ENCODE measurements around the gene ZSWIM4.
A peak's percentile ranks its signal among the peaks of the same experiment; 100 is the strongest.
"Not testable (repeated sequence)": the region's sequence is repeated elsewhere in the genome, so short reads cannot be mapped to it uniquely, and the experiment has no call there.

The ZSWIM4 gene

DNA sequence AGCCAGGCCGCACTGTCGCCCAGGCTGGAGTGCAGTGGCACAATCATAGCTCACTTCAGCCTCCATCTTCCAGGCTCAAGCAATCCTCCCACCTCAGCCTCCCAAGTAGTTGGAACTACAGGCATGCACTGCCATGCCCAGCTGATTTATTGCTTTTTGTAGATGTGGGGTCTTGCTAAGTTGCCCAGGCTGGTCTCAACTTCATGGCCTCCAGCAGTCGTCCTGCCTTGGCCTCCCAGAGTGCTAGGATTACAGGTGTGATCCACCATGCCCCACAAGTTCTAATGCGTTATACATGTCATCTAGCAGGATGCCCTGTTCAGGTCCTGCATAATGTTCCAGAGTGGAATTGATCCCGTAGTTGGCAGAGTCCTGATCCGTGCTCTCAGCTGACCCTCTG lies 16.4 kb upstream of the ZSWIM4 start:
- no peak for DNase-seq

DNA sequence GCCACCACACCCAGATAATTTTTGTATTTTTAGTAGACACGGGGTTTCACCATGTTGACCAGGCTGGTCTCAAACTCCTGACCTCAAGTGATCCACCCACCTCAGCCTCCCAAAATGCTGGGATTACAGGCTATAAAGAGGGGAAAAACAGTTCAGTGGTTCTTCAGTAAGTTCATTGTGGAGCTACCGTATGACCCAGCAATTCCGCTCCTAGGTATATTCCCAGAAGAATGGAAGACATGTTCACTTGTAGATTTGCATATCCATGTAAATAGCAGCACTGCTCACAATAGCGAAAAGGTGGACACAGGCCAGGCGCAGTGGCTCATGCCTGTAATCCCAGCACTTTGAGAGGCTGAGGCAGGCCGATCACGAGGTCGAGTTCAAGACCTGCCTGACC lies 15.4 kb upstream of the ZSWIM4 start:
- not testable (repeated sequence) for DNase-seq

DNA sequence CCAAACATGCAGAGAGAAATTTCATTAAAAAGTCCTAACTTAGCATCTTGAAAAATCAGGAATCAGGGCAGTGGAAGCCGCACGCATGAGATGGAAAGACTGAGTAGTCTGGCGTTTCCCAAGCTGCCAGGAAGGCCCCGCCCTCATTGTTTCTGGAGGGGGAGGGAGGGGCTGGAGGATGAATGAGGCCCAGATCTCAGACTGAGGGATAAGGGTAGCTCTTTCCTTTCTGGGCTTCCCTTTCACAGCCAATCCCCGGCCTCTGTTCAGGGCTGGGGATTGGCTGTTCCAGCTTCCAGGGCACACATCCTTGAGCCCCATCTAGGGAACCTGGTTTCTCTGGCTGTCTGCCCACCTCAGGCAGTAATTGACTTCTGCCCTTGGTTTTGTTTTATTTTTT lies 13.7 kb upstream of the ZSWIM4 start:
- peak; percentile 39 for DNase-seq

DNA sequence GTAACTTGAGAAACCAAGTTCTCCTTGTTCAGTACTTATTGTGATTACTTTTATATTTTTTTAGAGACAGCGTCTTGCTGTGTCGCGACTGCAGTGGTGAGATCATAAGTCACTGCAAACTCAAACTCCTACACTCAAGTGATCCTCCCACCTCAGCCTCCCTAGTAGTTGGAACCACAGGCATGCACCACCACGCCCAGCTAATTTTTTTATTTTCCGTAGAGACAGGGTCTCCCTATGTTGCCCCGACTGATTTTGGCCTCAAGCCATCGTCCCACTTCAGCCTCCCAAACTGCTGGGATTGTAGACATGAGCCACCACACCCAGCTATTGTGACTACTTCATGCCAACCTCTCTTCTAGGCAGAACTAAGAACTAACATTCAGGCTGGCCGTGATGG lies 12.7 kb upstream of the ZSWIM4 start:
- no peak for DNase-seq

DNA sequence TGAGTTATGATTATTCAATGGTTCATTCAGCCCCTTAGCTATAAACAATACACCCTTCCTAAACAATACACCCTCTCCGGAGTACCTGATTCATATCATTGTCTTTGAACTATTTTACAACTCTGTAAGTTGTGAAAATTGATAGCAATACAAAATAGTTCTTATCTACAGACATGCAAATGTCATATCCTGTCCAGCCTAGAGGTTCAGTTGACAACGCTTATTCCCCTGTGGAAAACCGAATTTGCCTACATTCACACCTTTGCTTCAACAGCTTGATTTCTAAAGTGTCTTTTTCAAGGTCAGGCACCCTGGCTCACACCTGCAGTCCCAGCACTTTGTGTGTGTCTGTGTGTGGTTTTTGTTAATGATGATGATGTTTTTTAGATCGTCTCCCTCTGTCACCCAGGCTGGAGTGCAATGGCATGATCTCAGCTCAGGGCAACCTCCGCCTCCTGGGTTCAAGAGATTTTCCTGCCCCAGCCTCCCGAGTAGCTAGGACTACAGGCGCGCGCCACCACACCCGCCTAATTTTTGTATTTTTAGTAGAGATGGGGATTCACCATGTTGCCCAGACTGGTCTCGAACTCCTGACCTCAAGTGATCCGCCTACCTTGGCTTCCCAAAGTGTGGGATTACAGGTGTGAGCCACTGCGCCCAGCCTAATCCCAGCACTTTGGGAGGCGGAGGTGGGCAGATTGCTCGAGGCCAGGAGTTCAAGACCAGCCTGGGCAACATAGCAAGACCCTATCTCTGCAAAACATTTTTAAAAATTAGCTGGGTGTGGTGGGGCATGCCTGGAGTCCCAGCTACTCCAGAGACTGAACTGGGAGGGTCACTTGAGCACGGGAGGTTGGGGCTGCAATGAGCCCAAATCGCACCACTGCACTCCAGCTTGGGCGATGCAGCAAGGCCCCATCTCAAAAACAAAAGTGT lies 11.4 kb upstream of the ZSWIM4 start:
- DNase-seq: no peak

DNA sequence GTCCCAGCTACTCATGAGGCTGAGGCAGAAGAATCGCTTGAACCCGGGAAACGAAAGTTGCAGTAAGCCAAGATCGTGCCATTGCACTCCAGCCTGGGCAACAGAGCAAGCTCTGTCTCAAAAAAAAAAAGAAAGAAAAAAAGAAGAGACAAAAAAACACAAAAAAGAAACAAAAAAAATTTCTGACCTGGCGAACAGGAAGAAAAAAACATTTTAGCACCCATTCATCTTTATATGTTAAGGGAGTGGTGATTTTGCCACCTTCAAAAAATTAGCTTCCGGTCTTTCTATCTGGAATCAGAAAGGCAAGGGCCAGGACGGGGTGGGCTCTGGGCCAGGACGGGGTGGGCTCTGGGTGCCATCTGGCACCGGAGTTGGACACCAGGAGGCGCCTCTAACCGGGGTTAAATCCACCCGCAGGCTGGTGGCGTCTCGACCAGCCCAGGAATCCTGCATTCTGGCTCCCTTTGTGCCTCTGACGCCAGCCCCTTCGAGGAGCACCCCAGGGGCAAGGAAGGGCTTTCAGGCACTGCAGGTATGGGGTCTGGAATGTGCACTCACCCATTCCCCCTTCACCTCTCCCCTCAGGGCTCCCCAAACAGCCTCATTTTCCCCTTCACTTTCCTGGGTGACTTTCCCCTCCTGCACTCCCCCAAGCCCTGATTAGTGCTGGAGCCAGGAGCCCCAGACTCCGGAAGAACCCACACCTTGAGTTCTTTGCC lies 10.4 kb upstream of the ZSWIM4 start:
- DNase-seq: peak; percentile 39

DNA sequence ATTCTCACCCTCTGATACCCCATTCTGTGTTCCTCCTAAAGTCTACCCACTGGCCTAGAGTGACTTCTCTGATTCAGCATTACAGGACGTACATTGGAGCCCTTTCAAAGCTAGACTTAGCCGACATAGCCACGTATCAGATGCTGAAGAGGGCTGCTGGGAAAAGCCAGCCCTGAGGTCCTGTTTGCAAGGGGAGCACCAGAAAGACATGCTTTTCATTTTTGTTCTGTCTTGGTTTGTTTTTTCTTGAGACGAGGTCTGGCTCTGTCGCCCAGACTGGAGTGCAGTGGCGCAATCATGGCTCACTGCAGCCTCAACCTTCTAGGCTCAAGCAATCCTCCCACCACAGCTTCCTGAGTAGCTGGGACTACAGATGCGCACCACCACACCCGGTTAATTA lies 6.3 kb upstream of the ZSWIM4 start:
- no peak for DNase-seq

DNA sequence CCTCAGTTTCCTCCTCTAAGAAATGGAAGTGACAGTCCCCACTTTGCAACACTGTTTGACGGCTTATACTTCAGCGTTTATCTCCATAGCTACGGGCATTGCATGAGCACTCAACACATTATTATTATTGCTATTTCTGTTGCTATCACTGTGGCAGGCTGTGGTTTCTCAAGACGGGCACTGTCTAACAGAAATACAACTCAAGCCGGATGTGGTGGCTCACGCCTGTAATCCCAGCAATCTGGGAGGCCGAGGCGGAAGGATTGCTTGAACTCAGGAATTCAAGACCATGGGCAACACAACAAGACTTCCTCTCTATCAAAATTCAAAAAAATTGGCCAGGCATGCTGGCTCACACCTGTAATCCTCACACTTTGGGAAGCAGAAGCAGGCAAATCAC lies 4.9 kb upstream of the ZSWIM4 start:
- no peak for DNase-seq

DNA sequence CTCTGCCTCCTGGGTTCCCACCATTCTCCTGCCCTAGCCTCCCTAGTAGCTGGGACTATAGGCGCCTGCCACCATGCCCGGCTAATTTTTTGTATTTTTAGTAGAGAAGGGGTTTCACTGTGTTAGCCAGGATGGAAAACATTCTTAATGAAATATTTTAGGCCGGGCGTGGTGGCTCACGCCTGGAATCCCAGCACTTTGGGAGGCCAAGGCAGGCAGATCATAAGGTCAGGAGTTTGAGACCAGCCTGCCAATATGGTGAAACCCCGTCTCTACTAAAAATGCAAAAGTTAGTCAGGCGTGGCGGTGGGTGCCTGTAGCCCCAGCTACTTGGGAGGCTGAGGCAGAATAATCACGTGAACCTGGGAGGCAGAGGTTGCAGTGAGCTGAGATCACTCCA lies 1.9 kb upstream of the ZSWIM4 start:
- not testable (repeated sequence) for DNase-seq

DNA sequence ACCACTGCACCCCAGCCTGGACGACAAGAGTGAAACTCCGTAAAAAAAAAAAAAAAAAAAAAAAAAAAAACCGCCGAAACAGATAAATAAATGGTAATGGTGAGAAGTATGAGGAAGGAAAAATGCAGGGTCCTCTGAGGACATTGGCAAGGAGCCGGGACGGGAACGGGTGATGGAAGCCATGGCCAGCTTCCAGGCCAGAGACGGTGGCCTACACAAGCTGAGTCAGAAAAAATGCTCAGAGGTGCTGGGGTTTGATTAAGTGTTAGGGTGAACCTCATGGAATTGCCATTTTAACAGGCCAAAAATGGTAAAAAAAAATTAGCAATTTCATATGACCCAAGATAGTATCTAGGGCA lies 866 bp upstream of the ZSWIM4 start:
- no peak for DNase-seq

DNA sequence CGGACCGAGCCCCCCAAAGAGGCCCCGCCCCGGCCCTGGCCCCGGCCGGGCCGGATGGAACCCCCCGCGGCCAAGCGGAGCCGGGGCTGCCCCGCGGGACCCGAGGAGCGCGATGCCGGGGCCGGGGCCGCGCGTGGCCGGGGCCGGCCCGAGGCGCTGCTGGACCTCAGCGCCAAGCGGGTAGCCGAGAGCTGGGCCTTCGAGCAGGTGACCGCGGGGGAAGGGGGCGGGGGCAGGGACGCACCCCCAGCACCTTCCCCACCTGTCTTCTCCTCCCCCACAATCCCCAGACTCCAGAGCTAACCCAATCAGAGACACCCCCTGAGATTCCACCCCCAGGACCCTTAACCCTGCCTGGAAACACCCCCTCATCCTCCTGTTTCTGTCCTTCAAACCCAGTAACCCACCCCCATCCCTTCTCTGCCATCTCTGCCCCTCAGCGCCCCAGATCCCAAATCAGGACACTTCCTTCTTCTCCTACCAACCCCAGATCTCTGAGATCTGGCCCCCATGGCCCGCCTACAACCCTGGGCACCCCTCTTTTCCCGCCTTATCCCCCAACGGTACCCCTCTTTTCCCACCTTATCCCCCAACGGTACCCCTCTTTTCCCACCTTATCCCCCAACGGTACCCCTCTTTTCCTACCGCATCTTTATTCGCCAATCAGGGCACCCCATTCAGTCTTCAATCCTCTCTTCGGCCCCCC lies 505 bp downstream of the ZSWIM4 start:
- peak; percentile 5 for DNase-seq

DNA sequence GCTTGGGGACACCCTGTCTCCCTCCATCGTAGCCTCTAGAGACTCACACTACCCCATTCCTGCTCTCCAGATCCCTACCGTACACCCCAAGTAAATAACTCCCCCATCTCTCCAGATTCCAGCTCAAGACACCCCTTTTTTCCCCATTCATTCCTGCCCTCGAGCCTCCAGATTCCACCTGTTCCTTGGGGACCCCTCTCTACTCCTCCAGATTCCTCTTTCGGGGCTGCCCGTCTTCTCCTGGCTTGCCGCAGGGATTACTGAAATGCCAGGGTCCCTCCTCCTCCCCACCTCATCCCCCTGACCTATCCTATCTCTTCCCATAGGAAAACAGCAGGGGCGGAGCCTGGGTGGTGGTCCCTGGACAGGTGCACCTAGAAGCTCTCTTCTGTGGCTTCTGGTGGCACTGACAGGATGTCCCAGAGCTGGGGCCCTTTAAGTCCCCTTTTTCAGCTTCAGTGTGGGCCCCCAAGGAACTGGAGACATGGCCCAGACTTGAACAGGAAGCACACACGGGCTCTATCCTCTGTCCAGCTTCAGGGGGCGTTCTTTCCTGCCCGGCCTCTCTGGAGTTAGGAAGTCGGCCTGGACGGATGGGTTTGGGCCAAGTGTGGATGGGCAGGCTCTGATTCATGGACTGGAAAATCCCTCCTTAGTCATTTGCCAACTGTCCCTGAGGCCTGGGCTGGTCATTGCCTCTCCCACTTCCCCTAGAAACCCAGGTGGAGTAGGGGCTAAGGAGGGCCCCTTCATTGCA lies 1.2 kb downstream of the ZSWIM4 start:
- no peak for DNase-seq

DNA sequence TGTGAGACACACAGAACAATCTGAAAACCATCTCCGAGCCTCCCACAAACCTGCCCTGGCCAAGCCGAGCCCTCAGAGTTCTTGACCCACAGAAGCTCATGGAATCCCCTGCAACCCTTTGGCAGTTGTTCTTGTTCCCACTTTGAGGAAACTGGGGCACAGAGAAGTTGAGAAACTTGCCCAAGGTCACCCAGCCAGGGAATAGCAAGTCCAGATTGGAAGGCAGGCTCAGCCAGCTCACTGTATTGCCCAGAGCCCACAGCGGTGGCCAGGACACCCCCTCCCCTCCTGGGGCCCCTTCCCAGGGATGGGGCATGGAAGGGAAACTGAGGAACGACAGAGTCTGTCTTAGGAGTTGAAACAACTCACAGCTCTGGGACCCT lies 1.8 kb downstream of the ZSWIM4 start:
- no peak for DNase-seq

DNA sequence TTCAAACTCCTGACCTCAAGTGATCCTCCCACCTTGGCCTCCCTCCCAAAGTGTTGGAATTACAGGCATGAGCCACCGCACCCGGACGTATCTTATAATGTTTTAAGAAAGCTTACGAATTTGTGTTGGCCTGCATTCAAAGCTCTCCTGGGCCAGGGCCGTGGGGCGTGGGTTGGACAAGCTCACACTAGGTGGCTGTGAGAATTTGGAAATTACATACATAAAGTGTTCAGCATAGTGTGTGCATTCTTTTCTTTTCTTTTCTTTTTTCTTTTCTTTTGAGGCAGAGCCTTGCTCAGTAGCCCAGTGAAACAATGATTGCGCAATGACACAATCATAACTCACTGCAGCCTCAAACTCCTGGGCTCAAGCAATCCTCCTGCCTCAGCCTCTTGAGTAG lies 2.6 kb downstream of the ZSWIM4 start:
- no peak for DNase-seq

DNA sequence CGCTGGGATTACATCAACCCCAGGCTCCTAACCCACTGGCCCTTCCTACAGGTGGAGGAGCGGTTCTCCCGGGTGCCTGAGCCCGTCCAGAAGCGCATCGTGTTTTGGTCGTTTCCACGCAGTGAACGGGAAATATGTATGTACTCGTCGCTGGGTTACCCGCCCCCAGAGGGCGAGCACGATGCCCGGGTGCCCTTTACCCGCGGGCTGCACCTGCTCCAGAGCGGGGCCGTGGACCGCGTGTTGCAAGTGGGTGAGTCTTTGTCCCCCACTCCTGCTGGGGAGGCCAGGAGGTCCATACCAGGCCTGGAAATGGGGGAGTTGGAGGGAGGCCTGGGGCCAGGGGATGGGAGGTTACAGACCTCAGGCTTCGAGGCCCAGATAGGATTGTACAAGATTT lies 4.4 kb downstream of the ZSWIM4 start:
- no peak for DNase-seq

DNA sequence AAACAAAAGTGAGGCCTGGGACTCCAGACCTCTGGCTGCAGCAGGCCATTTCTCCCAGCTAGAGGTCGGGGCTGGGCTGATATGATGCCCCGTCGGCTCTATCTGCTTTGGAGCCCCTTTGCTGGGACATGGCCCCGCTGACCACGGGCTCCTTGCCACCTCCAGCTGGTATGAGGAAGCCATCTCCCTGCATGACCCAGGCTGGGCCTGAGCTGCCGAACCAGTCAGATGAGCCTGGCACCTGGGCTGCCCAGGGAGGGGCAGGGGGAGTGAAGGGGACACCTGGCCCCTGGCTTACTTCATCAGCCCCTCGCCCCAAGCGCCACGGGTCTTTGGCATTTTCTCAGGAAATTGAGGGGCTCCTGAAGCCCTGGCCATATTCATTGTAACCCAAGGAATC lies 7.8 kb downstream of the ZSWIM4 start:
- DNase-seq: no peak

DNA sequence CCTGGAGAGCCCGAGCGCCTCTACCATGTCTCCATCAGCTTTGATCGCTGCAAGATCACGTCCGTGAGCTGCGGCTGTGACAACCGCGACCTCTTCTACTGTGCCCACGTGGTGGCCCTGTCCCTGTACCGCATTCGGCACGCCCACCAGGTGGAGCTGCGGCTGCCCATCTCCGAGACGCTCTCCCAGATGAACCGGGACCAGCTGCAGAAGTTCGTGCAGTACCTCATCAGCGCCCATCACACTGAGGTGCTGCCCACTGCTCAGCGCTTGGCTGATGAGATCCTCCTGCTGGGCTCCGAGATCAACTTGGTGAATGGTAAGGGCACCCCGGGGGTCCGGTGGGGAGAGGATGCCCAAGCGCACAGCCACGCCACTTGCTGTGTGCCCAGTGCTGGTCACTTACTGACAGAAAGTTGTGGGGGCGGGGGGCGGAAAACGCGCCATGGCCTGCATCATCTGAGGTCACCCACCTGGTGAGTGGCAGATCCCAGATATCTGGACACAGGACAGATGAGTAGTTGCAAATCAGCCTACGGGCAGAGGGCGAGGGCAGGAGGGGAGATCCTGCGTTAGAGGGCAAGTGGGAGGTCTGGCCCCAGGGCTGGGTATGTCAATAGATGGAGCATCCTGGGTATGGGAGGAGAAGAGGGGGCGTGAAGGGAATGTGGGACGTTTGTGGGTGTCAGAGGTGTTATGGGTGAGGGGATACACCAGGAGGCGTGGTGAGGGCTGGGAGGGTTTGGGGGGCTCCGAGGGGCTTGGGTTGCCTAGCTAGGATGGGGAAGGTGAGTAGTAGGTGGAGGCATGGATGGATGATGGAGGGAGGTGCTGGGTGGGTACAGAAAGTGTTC lies 9.8 kb downstream of the ZSWIM4 start:
- no peak for DNase-seq

DNA sequence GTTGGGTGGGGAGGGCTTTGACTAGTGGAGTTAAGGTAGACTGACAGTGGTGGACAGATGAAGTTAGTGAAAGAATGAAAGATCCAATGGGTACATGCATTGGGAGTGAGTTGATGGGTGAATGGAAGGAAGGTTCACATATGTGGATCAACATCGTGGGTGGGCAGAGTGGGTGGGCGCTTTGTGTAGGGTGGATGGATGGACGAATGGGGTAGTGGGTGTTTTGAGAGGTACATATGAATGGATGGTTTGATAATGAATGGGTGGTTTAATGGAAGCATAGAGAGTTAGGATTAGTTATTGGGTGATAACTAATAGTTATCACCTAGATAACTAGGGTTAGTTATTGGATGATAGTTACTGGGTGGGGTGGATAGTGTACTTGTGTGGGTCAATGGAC lies 11.5 kb downstream of the ZSWIM4 start:
- no peak for DNase-seq

DNA sequence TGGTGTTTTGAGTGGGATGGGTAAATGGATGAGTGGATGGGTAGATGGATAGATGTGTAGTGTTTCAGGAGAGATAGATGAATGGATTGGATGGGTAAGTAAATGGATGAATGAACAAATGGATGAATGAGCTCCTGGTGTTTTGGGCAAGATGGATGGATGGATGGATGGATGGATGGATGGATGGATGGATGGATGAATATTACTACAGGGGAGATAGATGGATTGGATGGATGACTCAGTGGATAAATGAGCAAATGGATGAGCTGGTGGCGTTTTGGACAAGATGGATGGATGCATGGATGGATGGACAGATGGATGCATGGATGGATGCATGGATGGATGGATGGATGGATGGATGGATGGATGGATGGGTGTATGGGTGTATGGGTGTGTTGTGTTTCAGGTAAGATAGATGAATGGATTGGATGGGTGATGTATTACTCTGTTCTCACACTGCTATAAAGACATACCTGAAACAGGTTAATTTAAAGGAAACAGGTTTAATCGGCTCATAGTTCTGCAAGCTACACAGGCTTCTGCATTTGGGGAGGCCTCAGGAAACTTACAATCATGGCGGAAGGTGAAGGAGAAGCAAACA lies 12.3 kb downstream of the ZSWIM4 start:
- DNase-seq: no peak

DNA sequence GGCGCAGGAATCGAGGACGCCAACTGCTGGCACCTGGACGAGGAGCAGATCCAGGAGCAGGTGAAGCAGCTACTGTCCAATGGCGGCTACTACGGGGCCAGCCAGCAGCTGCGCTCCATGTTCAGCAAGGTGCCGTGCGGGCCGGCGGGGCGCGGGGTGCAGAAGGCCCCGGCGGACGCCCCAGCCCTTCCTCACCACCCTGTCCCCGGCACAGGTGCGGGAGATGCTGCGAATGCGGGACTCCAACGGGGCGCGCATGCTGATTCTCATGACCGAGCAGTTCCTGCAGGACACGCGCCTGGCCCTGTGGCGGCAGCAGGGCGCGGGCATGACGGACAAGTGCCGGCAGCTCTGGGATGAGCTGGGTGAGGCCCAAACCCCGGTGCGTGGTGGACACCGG lies 13.6 kb downstream of the ZSWIM4 start:
- no peak for DNase-seq

DNA sequence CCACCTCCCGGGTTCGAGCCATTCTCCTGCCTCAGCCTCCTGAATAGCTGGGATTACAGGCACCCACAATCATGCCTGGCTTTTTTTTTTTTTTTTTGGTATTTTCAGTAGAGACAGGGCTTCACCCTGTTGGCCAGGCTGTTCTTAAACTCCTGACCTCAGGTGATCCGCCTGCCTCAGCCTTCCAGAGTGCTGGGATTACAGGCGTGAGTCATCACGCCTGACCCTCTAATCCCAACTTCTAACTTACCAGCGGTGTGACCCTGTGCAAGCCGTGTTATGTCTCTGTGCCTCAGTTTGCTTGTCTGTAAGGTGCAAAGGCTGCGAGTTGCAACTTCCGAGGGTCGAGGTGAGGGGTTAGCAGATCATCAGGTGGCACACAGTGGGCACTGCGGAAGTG lies 17.3 kb downstream of the ZSWIM4 start:
- DNase-seq: no peak

DNA sequence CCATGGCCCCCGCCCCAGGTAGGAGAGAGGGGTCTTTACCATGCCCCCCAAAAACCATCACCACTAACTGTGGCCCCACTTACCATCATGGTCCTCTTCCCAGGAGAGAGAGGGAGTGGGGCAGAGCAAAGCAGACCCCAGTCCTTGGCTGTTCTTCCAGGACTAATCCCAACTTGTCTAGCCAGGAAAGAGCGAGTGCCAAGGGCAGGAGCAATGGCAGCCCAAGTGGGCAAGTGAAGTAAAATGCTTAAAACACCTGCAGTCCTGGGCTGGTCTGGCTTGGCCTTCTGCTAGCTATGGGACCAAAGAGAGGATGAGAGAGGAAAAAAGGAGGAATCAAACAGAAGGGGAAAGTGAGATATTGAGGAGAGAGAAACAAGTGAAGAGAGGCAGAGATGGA lies 17.9 kb downstream of the ZSWIM4 start:
- DNase-seq: no peak
